NCI-H2081 (cell line): ENCODE data around the gene R3HDML.
"Not testable (repeated sequence)": the region's sequence is repeated elsewhere in the genome, so short reads cannot be mapped to it uniquely, and the experiment has no call there.

Source experiments
- DNase-seq, 2 experiments: peaks; one replicate each; lab custom pipeline; 2025; lab: John Stamatoyannopoulos, UW

Gene R3HDML, protein sequence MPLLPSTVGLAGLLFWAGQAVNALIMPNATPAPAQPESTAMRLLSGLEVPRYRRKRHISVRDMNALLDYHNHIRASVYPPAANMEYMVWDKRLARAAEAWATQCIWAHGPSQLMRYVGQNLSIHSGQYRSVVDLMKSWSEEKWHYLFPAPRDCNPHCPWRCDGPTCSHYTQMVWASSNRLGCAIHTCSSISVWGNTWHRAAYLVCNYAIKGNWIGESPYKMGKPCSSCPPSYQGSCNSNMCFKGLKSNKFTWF

DNA sequence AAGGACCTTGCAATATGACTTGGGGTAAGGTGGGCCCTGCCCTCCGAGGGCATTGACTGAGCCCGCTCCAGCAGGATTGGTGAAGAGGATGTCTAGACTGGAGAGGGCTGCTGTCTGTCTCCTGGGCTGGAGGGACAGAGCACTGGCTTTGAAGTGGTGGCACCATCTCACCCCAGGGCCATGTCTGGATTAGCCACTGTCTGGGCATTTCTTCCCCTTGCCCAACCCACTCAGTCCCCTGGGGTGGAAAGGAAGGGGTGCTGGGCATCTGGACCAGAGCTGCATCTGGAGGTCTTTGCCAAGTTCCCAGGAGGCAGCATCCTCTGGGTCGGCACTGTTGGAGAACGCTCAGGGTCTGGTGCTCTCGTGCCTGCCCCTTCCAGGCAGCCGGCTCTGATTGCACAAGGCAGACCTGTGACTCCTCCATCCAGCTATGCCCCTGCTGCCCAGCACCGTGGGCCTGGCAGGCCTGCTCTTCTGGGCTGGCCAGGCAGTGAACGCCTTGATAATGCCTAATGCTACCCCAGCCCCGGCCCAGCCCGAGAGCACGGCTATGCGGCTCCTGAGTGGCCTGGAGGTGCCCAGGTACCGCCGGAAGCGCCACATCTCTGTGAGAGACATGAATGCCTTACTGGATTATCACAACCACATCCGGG, at the start of gene R3HDML:
R3HDML (plus strand) TSS at position 319 of the 656 bp plus-strand sequence; CDS start at position 434, 115 bp downstream.
- DNase-seq = no peak

DNA sequence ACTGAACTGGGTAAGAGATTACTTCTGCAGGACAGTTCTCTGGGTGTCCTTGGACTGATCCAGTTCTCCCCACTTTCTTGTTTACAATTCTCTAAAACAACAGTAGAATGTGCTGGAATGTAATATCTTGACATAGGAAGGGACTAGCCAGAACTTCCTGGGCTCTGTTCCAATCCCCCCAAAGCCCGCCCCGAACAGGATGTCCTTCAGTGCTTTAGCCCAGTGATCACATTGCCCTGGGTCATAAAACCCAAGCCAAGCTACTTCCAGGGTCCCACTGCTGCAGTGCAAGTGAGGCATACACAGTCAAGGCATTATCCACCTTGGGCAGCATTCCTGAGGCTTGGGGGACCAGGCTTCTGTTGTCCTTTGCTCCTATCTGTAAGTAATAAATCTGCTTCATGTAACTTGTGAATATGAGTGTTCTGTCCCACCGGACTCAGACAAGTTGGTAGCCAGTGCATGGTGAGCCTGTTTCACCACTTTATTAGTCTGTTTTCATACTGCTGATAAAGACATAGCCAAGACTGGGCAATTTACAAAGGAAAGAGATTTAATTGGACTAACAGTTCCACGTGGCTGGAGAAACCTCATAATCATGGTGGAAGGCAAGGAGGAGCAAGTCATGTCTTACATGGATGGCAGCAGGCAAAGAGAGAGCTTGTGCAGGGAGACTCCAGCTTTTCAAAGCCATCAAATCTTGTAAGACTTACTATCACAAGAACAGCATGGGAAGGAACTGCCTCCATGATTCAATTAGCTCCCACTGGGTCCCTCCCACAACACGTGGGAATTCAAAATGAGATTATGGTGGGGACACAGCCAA, 49.4 kb upstream of the R3HDML start:
- no peak for DNase-seq

DNA sequence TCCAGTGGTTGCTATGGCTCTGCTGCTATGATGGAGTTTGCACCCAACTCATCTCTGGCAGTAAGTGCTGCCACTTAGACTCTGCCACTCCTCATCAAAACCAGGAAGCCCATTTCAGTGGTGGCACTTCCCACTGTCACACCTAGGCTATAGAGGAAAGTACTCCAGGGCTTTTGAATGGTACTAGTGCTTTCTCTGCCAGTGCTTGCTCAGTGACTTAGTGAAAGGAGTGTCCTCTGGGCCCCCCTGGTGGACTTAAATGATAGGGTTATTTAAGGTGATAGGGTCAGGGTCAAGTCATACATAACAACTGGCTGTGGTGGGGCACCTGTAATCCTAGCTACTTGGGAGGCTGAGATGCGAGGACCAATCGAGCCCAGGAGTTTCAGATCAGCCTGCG, 48.6 kb upstream of the R3HDML start:
- DNase-seq = no peak

DNA sequence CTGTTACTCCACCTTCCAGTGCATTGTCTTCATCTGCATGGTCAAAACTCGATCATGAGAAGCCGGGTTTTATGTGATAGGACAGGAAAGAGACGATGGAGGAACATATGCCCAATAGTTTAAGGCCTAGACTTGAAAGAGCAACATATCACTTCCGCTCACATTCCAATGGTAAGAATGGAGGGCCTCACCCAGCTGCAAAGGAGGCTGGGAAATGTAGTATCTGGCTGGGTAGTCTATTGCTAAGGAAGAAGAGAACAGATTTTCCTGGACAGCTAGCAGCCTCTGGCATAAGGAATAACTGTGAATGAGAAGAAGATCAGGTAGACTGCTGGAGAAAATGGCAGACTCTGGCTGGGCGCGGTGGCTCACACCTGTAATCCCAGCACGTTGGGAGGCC, 45.1 kb upstream of the R3HDML start:
- no peak for DNase-seq

DNA sequence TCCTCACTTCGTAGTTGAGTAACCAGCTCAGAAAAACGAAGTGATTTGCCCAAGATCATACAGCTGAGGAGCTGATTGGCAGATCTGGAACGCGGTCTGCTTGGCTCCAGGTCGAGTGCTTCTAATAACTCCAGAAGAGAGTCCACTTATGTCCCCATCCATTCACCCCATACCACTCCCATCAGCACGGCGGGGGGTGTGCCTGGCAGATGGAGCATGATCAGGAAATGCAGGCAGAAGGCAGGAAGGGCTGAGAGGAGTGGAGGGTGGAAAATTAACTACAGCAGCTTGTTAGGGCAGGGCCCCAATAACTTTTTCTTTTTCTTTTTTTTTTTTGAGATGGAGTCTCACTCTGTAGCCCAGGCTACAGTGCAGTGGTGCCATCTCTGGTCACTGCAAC, 40.8 kb upstream of the R3HDML start:
- peak in 1 of 2 experiments; percentile 19 for DNase-seq

DNA sequence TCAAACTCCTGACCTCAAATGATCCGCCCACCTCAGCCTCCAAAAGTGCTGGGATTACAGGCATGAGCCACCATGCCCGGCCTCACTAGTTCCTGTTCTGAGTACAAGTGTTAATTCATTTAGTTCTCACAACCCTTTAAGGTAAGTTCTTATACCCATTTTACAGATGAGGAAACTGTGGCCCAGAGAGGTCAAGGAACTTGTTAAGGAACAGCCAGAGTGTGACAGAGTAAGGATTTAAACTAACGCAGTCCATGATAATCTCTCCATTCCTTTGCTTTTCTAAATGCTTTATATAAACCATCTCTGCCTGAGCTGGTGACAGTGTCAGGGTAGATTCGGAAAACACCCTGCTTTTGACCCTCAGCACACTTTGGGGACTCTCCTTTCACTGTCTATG, 39.1 kb upstream of the R3HDML start:
- DNase-seq = no peak

DNA sequence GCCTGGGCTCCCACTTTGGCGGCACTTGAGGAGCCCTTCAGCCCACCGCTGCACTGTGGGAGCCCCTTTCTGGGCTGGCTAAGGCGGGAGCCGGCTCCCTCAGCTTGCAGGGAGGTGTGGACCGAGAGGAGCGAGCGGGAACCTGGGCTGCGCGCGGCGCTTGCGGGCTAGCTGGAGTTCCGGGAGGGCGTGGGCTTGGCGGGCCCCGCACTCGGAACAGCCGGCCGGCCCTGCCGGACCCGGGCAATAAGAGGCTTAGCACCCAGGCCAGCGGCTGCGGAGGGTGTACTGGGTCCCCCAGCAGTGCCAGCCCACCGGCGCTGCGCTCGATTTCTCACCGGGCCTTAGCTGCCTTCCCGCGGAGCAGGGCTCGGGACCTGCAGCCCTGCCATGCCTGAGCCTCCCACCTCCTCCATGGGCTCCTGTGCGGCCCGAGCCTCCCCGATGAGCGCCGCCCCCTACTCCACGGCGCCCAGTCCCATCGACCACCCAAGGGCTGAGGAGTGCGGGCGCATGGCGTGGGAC, 37.8 kb upstream of the R3HDML start:
- DNase-seq = not testable (repeated sequence)

DNA sequence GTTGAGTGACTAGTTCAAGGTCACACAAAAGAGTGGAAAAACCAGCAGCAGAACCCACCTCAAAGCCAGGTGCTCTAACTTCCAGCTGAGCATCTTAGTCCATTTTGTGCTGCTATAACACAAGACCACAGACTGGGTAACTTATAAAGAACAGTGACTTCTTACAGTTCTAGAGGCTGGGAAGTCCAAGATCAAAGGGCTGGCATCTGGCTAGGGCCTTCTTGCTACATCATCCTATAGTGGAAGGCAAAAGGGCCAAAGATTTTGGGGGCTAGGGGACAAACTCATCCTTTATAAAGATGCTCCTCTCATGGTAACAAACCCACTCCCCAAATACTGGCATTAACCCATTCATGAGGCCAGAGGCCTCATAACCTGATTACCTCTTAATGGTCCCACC, 35.6 kb upstream of the R3HDML start:
- DNase-seq = no peak

DNA sequence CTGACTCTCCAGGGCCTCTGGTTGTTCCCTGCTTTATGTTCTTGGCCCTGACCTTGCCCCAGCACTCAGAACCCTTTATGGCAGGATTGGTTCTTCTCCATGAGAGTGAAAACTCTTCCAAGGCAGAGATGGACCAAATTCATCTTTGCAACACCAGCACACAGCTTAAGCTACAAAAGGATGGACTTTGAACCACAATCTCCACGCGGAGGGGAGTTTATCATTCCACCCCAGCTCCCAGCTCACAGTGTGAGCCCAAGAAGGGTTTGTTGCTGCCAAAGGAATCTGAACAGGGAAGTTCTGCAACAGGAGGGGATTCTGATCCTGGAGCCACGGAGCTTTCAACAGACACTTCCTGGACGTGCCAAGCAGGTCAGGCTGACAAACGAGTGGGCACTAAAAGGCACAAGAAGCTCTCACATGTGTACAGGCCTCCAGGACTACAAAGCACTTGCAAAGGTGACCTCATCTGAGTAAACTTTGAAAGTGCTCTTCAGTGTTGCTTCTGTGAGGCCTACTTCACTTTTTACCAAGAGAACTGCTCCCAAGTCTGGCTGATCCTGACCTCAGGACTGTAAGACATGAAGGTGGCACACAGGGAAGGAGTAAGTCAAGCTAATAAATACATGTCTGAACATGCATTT, 34.7 kb upstream of the R3HDML start:
- no peak for DNase-seq

DNA sequence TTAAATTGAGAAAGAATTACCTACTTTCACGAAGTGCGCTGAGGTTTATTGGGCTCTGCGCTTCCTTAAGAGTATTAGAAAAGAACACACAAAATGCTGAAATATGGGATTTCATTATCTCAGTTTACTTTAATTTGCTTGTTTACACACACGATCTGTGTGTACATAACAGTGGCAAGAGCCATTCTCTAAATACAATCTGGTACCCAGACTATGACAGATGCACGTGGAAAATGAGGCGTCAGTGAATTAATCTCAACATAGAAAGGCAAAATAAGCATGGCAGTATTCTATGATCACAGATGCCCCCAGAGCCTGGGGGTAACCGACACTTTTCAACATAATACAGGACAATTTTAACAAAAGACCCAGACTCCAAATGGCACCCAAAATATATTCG, 34.1 kb upstream of the R3HDML start:
- DNase-seq = no peak

DNA sequence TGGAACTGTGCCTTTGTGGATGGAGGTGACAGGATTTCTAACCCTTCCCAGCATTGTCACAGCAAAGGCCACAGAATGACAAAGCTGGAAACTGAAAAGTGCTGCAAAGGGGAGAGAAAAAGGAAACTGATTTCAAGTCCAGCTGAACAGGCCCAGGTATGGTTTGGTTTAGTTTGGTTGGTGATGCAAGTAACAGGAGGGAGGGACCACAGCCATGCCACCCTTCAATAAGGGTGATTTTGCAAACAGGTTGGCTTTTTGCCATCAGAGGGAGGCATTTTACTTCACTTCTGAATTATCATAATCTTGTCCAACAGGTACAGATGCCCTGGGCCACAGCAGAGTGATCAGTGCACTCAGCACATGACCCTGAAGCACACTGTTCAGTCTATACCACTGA, 32.5 kb upstream of the R3HDML start:
- no peak for DNase-seq

DNA sequence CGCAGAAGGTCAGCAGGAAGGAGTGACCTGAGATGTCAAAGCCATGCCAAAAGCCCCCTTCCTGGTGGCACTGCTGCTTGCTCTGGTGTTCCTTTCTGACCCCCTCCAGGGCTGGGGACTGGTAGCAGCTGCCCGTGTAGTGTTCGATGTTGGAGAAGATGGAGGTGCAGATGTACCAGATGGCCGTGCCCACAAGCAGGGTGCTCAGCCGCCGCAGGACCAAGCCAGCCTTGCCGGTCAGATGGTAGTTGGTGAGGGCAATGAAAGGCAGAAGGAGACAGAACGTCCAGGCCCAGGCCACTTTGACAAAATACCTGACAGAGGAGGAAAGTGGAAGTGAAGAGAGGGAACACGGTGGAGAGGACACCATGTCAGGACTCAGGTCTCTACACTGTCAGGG, 29.9 kb upstream of the R3HDML start:
- no peak for DNase-seq

DNA sequence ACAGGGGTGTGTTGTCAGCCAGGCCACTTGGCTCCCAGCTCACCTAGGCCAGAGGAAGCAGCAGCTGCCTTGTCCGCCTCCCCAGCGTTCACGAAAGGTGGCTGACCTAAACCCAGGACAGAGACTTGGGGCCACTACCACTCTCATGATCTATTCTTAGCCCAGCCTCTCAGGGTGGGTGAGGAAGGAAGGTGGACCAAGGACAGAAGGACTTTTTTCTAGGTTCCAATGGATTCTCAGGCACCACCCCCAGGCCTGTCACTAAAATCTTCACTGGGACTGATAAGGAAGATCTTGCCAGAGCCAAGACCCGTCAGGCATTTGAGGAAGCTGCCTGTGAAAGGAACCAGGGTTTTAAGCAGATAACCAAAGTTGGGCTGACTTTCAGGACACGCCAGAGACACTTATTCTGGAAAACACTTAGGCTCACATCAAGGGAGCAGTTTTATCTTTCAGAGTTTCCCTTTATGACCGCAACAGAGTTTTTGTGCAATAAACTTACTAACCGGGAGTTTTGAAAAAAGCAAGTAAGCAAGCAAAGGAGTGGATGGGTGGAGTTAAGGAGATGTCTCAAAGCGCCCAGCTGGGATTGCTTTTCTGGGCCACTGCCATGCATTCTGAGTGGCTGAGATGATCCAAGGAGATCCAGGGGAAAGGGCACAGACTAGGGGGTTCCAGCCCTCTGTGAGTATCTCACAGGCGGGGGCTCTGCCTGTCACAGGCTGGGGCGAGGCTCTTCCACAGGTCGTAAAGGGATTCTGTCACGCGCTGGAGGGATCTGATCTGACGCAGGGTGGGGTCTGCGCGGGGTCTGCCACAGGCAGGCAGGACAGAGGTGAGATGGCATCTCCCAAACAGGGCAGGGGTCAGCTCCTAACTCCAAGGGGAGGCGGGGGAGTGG, 26.8 kb upstream of the R3HDML start:
- no peak for DNase-seq

DNA sequence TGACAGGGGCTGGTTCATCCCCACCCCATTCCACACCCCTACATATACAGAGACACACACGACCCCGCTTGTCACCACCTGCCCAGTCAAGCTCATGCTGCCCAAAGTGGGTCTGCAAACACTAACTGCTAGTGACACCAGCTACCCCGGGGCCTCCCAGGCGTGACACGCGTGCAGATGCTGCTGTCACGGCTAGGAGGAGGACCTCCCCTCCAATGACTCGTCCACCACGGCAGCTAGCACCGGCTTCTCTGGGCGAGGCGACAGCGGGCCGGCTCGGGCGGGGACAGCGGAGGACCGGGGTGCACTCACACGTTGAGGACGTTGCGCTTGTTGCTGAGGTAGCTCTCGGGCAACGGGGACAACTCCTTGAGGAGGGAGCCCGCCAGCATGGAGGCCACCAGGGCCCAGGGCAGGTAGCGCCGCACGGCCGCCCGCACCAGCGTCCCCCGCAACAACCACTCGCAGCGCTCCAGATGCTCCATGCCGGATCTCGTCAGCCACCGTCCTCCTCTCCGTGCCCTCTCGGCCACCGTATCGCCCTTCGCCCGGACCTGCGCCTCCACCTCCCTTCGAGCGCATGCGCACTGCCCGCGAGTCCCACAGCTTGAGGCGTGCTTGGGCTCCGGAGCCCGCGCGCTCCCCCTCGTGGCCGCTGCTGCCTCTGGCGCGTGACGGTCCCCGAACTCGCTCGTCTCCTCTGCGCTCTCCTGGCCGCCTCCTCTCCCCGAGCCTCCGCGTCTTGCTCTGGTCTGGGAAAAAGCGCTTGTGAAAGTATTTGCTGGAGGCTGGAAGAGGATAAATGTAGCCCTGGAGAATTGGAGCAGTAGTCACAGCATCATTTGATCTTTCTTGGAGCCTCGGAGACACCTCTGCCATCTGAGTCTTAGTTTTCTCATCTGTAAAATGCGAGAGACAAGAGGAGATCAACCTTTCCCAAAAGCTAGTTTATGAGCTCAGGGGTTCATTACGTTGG, 25.9 kb upstream of the R3HDML start, which contains the start of gene FITM2:
FITM2 (minus strand) TSS at position 539 of the 976 bp plus-strand sequence; CDS start at position 485, 54 bp downstream.
- DNase-seq = peak; percentile 92 to 94

DNA sequence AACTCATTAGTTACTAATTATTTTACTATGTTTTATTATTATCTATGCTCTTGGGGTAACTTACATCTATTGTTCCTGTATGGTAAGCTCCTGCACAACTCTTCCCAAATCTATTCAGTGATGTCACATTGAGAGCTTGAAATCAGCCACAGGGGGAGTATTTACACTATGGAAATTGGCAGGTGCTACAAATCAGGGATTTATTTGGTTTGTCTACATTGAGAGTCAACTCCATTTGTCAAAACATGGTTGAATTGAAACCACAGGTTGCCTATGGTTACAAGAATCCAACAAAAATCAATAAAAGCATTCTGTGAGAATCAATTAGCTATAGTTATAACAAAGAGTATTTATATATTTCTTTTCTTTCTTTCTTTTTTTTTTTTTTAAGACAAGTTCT, 22.0 kb upstream of the R3HDML start:
- DNase-seq = peak in 1 of 2 experiments; percentile 11

DNA sequence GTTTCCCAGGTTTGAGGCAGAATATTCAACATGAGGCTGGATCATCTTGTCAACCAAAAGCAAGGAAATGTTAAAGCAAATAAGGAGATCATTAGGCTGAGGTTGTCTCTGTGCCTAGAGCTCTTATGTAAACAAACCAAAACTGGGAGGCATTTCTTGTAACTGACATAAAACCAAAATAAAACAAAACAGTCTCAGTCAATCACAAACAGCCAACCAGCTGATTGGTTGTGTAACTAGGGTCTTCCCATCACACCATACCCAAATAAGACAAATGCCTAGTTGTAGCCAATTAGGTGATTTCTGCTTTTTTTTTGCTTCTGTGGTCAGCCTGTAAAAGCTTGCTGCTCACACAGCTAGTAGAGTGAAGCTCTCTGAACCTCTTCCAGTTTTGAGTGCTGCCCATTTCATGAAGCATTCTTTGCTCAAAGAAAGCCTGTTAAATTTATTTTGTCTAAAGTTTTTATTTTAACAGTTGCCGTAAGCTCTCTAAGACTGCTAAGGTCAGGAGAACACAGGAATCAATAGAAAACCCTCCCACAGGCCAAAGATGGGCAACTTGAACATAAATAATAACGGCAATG, 16.9 kb upstream of the R3HDML start:
- DNase-seq = no peak

DNA sequence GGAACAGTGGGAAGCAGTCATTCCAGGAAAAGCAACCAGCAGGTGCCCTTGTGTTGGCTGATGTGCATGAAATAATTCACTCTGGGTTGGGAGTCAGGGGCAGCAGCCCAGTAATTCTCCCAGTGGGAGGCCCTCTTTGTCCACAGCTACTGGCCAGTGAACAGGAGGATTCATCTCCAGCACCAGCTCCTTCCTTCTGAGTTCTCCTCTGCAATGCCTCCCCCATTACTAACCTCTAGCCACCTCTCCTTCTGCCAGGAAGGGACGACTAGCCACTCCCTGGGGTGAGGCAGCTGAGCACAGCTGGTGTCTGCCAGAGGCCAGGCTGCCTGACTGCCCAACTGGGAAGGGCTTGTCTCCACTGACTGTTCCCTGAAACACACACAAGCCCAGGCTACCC, 12.5 kb upstream of the R3HDML start:
- peak in 1 of 2 experiments; percentile 22 for DNase-seq

DNA sequence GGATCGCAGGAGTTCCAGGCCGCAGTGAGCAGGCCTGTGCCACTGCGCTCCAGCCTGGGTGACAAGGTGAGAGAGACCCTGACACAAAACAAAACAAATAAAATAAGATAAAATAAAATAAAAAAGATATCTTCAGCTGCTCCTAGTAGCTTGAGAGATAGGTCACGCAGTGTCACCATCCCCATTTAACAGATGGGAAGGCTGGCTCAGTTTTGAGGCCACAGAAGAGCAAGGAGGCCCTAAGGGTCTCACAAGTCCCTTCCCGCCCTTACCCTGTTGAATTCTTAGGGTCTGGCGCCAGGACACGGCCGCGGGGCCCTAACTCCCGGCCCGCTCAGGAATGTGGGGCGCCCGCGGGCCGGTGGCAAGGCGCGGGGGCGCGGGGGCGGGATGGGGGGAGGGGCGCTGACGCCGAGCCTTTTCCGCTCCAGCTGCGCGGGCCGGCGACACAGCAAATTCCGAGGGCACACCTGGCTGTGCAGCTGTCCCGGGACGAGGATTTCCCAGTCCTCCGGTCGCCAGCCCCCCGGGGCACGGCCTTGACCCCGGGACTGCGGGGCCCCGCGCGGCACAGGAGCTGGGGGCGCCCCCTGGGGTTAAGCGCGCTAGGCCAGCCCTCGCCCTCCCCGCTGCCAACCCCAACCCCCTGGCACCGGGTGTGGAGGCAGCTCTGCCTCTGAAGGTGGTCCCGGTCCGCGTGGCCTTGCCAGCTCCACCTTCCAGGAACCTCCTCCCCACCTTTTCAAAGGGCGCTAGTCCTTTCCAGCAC, 10.3 kb upstream of the R3HDML start:
- no peak for DNase-seq

DNA sequence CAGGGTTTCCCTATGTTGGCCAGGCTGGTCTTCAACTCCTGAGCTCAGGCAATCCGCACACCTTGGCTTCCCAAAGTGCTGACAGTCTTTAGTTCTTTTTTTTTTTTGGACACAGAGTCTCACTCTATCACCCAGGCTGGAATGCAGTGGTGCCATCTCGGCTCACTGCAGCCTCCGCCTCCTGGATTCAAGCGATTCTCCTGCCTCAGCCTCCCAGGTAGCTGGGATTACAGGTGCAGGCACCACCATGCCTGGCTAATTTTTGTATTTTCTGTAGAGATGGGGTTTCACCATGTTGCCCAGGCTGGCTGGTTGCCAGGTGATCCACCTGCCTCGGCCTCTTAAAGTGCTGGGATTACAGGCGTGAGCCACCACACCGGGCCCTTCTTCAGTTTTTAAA, 9.1 kb upstream of the R3HDML start:
- not testable (repeated sequence) for DNase-seq
